Measurements from ENCODE around the gene MUTYH. TPM values are rescaled to one million over a fixed set of nuclear protein-coding genes. Genes with fewer than 3 reads are reported as not detected.

The MUTYH gene
- total and polyA plus RNA-seq, 5 donors from 2014 or later, result 11.3 to 75.2 (median 22.3) TPM

- Mint-ChIP-seq H3K27me3 (peaks cover 4% of the 10 kb centered on the region), H3K4me3 (no peak overlapping the region), H3K36me3 (no peaks in the 10 kb centered on the region), H3K27ac (no peak overlapping the region), H3K4me1 (no peaks in the 10 kb centered on the region), H3K9me3 (no peaks in the 10 kb centered on the region)
- no peak overlapping the region for H3K27ac ChIP-seq (ENCODE audit: insufficient read depth, low read length, poor library complexity, severe bottlenecking)
- H3K9me3 ChIP-seq (ENCODE audit: control insufficient read depth in 2 of 2, low read length in 2 of 2), result no peaks in the 10 kb centered on the region
- H3K4me1 ChIP-seq (ENCODE audit: control insufficient read depth, insufficient read depth, low read length, poor library complexity, severe bottlenecking), result no peaks in the 10 kb centered on the region
- no peak for DNase-seq
- H3K4me3 ChIP-seq (ENCODE audit: low read depth, low read length), result no peak overlapping the region
- H3K27me3 ChIP-seq (ENCODE audit: control insufficient read depth, insufficient read depth, low read length), result peaks cover 1% of the 10 kb centered on the region
- ATAC-seq (ENCODE audit: low read depth in 2 of 2), result no peak
- no peaks in the 10 kb centered on the region for H3K36me3 ChIP-seq (ENCODE audit: control insufficient read depth, insufficient read depth, low read length)
Observed at GRCh38 chr1:45314266-45314665, 26.0 kb downstream of the MUTYH start.

GRCh38 chr1:45306905-45307304, 33.3 kb downstream of the MUTYH start:
- ATAC-seq (ENCODE audit: low read depth in 2 of 2), result no peak
- Mint-ChIP-seq H3K27me3 (peaks cover 4% of the 10 kb centered on the region), H3K36me3 (no peaks in the 10 kb centered on the region)

GRCh38 chr1:45306319-45306718, 33.9 kb downstream of the MUTYH start:
- H3K27ac ChIP-seq (ENCODE audit: insufficient read depth, low read length, poor library complexity, severe bottlenecking), result no peak overlapping the region
- no peaks in the 10 kb centered on the region for H3K27me3 ChIP-seq (ENCODE audit: control insufficient read depth, insufficient read depth, low read length)
- ATAC-seq (ENCODE audit: low read depth in 2 of 2) (no peak), DNase-seq (peak in 1 of 3 donors; percentile 56)
- peak overlapping the region; percentile 13 to 92 (median 56) for H3K4me3 Mint-ChIP-seq
- no peaks in the 10 kb centered on the region for H3K36me3 ChIP-seq (ENCODE audit: control insufficient read depth, insufficient read depth, low read length)
- H3K9me3 ChIP-seq (ENCODE audit: control insufficient read depth in 2 of 2, low read length in 2 of 2), result no peaks in the 10 kb centered on the region
- H3K4me1 ChIP-seq (ENCODE audit: control insufficient read depth, insufficient read depth, low read length, poor library complexity, severe bottlenecking), result peaks cover 13% of the 10 kb centered on the region
- no peaks in the 10 kb centered on the region for H3K9me3 Mint-ChIP-seq
- H3K36me3 Mint-ChIP-seq, result no peaks in the 10 kb centered on the region
- no peak overlapping the region for H3K4me3 ChIP-seq (ENCODE audit: low read depth, low read length)
- H3K27ac Mint-ChIP-seq, result peak overlapping the region in 2 of 3 donors; percentile 23 to 66
- peaks cover 4% of the 10 kb centered on the region for H3K27me3 Mint-ChIP-seq
- H3K4me1 Mint-ChIP-seq, result peaks cover 0 to 44% (median 22%) of the 10 kb centered on the region in 4 donors

More at GRCh38 chr1:45306905-45307304, 33.3 kb downstream of the MUTYH start:
- H3K9me3 ChIP-seq (ENCODE audit: control insufficient read depth in 2 of 2, low read length in 2 of 2), result no peaks in the 10 kb centered on the region
- no peak overlapping the region for H3K4me3 ChIP-seq (ENCODE audit: low read depth, low read length)
- no peak overlapping the region for H3K27ac ChIP-seq (ENCODE audit: insufficient read depth, low read length, poor library complexity, severe bottlenecking)
- no peaks in the 10 kb centered on the region for H3K27me3 ChIP-seq (ENCODE audit: control insufficient read depth, insufficient read depth, low read length)
- Mint-ChIP-seq H3K4me3 (peak overlapping the region in 1 of 4 donors; percentile 79), H3K9me3 (no peaks in the 10 kb centered on the region), H3K27ac (no peak overlapping the region), H3K4me1 (peaks cover 0 to 40% (median 22%) of the 10 kb centered on the region in 4 donors)
- peaks cover 13% of the 10 kb centered on the region for H3K4me1 ChIP-seq (ENCODE audit: control insufficient read depth, insufficient read depth, low read length, poor library complexity, severe bottlenecking)
- H3K36me3 ChIP-seq (ENCODE audit: control insufficient read depth, insufficient read depth, low read length), result no peaks in the 10 kb centered on the region
- DNase-seq, result no peak

- DNase-seq, result no peak
- Mint-ChIP-seq H3K27me3 (peaks cover 6% of the 10 kb centered on the region), H3K9me3 (no peaks in the 10 kb centered on the region), H3K4me3 (peak overlapping the region; percentile 67 to 99 (median 92)), H3K4me1 (peaks cover 4 to 49% (median 25%) of the 10 kb centered on the region in 4 donors), H3K27ac (peak overlapping the region; percentile 96 to 98 (median 97)), H3K36me3 (no peaks in the 10 kb centered on the region)
- no peak for ATAC-seq (ENCODE audit: low read depth in 2 of 2)
- Histone ChIP-seq H3K36me3 (ENCODE audit: control insufficient read depth, insufficient read depth, low read length) (no peaks in the 10 kb centered on the region), H3K4me1 (ENCODE audit: control insufficient read depth, insufficient read depth, low read length, poor library complexity, severe bottlenecking) (peaks cover 13% of the 10 kb centered on the region), H3K27me3 (ENCODE audit: control insufficient read depth, insufficient read depth, low read length) (no peaks in the 10 kb centered on the region), H3K4me3 (ENCODE audit: low read depth, low read length) (no peak overlapping the region), H3K9me3 (ENCODE audit: control insufficient read depth in 2 of 2, low read length in 2 of 2) (no peaks in the 10 kb centered on the region), H3K27ac (ENCODE audit: insufficient read depth, low read length, poor library complexity, severe bottlenecking) (peak overlapping the region; percentile 1)
Observed at GRCh38 chr1:45305231-45305630, 35.0 kb downstream of the MUTYH start.

GRCh38 chr1:45304311-45305081, 35.7 kb downstream of the MUTYH start:
- H3K4me1 ChIP-seq (ENCODE audit: control insufficient read depth, insufficient read depth, low read length, poor library complexity, severe bottlenecking), result peaks cover 13% of the 10 kb centered on the region
- peak overlapping the region; percentile 89 for H3K27ac ChIP-seq (ENCODE audit: insufficient read depth, low read length, poor library complexity, severe bottlenecking)
- peak overlapping the region; percentile 96 to 98 (median 97) for H3K27ac Mint-ChIP-seq
- H3K4me1 Mint-ChIP-seq, result peaks cover 5 to 50% (median 25%) of the 10 kb centered on the region in 4 donors
- no peaks in the 10 kb centered on the region for H3K9me3 ChIP-seq (ENCODE audit: control insufficient read depth in 2 of 2, low read length in 2 of 2)
- H3K27me3 ChIP-seq (ENCODE audit: control insufficient read depth, insufficient read depth, low read length), result no peaks in the 10 kb centered on the region
- no peaks in the 10 kb centered on the region for H3K36me3 ChIP-seq (ENCODE audit: control insufficient read depth, insufficient read depth, low read length)
- no peaks in the 10 kb centered on the region for H3K9me3 Mint-ChIP-seq
- H3K36me3 Mint-ChIP-seq, result no peaks in the 10 kb centered on the region
- ATAC-seq (ENCODE audit: low read depth in 2 of 2), result no peak
- H3K4me3 Mint-ChIP-seq, result peak overlapping the region; percentile 92 to 99 (median 92)
- H3K4me3 ChIP-seq (ENCODE audit: low read depth, low read length), result peak overlapping the region; percentile 78
- peaks cover 5% of the 10 kb centered on the region for H3K27me3 Mint-ChIP-seq
- peak in 1 of 3 donors; percentile 27 for DNase-seq

- no peaks in the 10 kb centered on the region for H3K9me3 ChIP-seq (ENCODE audit: control insufficient read depth in 2 of 2, low read length in 2 of 2)
- no peaks in the 10 kb centered on the region for H3K27me3 ChIP-seq (ENCODE audit: control insufficient read depth, insufficient read depth, low read length)
- H3K27ac ChIP-seq (ENCODE audit: insufficient read depth, low read length, poor library complexity, severe bottlenecking), result peak overlapping the region; percentile 89
- ATAC-seq (ENCODE audit: low read depth in 2 of 2) (peak; percentile 87 to 89), DNase-seq (peak; percentile 92 to 99 (median 96))
- peaks cover 5% of the 10 kb centered on the region for H3K27me3 Mint-ChIP-seq
- H3K36me3 Mint-ChIP-seq, result no peaks in the 10 kb centered on the region
- H3K9me3 Mint-ChIP-seq, result no peaks in the 10 kb centered on the region
- peak overlapping the region; percentile 92 to 99 (median 92) for H3K4me3 Mint-ChIP-seq
- H3K4me3 ChIP-seq (ENCODE audit: low read depth, low read length), result peak overlapping the region; percentile 78
- peaks cover 5 to 50% (median 25%) of the 10 kb centered on the region in 4 donors for H3K4me1 Mint-ChIP-seq
- H3K4me1 ChIP-seq (ENCODE audit: control insufficient read depth, insufficient read depth, low read length, poor library complexity, severe bottlenecking), result peaks cover 13% of the 10 kb centered on the region
- no peaks in the 10 kb centered on the region for H3K36me3 ChIP-seq (ENCODE audit: control insufficient read depth, insufficient read depth, low read length)
- peak overlapping the region; percentile 96 to 98 (median 97) for H3K27ac Mint-ChIP-seq
Observed at GRCh38 chr1:45303520-45304310, 36.5 kb downstream of the MUTYH start.

GRCh38 chr1:45302505-45303150, 37.6 kb downstream of the MUTYH start:
- Histone ChIP-seq H3K27ac (ENCODE audit: insufficient read depth, low read length, poor library complexity, severe bottlenecking) (peak overlapping the region; percentile 89), H3K9me3 (ENCODE audit: control insufficient read depth in 2 of 2, low read length in 2 of 2) (no peaks in the 10 kb centered on the region), H3K4me1 (ENCODE audit: control insufficient read depth, insufficient read depth, low read length, poor library complexity, severe bottlenecking) (peaks cover 13% of the 10 kb centered on the region), H3K4me3 (ENCODE audit: low read depth, low read length) (peak overlapping the region; percentile 32), H3K27me3 (ENCODE audit: control insufficient read depth, insufficient read depth, low read length) (no peaks in the 10 kb centered on the region), H3K36me3 (ENCODE audit: control insufficient read depth, insufficient read depth, low read length) (no peaks in the 10 kb centered on the region)
- Mint-ChIP-seq H3K4me1 (peaks cover 5 to 50% (median 25%) of the 10 kb centered on the region in 4 donors), H3K27me3 (peaks cover 5% of the 10 kb centered on the region), H3K36me3 (no peaks in the 10 kb centered on the region), H3K9me3 (no peaks in the 10 kb centered on the region), H3K4me3 (peak overlapping the region; percentile 92 to 99 (median 92)), H3K27ac (peak overlapping the region in 2 of 3 donors; percentile 6 to 36)
- no peak for DNase-seq
- no peak for ATAC-seq (ENCODE audit: low read depth in 2 of 2)
